Stimulated activated memory B cell treated with anti-CD40 and anti-IgM and Interleukin-4, amounts not matched to agents 10 μg/mL and 1 μg/mL and 100 μg/mL, for 72 hours (primary cell): ENCODE results near the gene MUSK.

ENCODE experiments used
- ATAC-seq: fragments of 150-1000 bp; cut with Tn5 transposase; 2 replicates; pipeline ENCODE4 v1.10.0; 2021
- H3K27ac Mint-ChIP-seq: one replicate; pipeline ENCODE4 v1.8.0; 2022; ENCODE audit warnings: mild to moderate bottlenecking, mixed read lengths
- H3K27me3 Mint-ChIP-seq: one replicate; pipeline ENCODE4 v1.8.0; 2022; ENCODE audit warnings: mixed read lengths
- H3K36me3 Mint-ChIP-seq: one replicate; pipeline ENCODE4 v1.8.0; 2022; ENCODE audit warnings: mixed read lengths
- H3K4me1 Mint-ChIP-seq: one replicate; pipeline ENCODE4 v1.8.0; 2022; ENCODE audit warnings: mixed read lengths
- H3K4me3 Mint-ChIP-seq: one replicate; pipeline ENCODE4 v1.8.0; 2022; ENCODE audit warnings: mild to moderate bottlenecking, moderate library complexity, mixed read lengths
- H3K9me3 Mint-ChIP-seq: one replicate; pipeline ENCODE4 v1.8.0; 2022; ENCODE audit warnings: mixed read lengths

Gene MUSK

GRCh38 chr9:110738982-110739381 lies 70.4 kb downstream of the MUSK start:
- Mint-ChIP-seq H3K4me1 (no peaks in the 10 kb centered on the region), H3K9me3 (no peaks in the 10 kb centered on the region), H3K36me3 (no peaks in the 10 kb centered on the region), H3K4me3 (no peak overlapping the region), H3K27me3 (no peaks in the 10 kb centered on the region), H3K27ac (no peak overlapping the region)
- no peak for ATAC-seq

GRCh38 chr9:110742741-110743371 lies 74.3 kb downstream of the MUSK start:
- H3K27ac Mint-ChIP-seq = no peak overlapping the region
- ATAC-seq = no peak
- no peaks in the 10 kb centered on the region for H3K4me1 Mint-ChIP-seq
- no peaks in the 10 kb centered on the region for H3K36me3 Mint-ChIP-seq
- H3K27me3 Mint-ChIP-seq = no peaks in the 10 kb centered on the region
- H3K4me3 Mint-ChIP-seq = no peak overlapping the region
- no peaks in the 10 kb centered on the region for H3K9me3 Mint-ChIP-seq

- Mint-ChIP-seq H3K9me3 (no peaks in the 10 kb centered on the region), H3K4me3 (no peak overlapping the region), H3K4me1 (no peaks in the 10 kb centered on the region), H3K27ac (no peak overlapping the region), H3K27me3 (no peaks in the 10 kb centered on the region), H3K36me3 (no peaks in the 10 kb centered on the region)
- no peak for ATAC-seq
Observed at GRCh38 chr9:110744715-110745384, 76.3 kb downstream of the MUSK start.

GRCh38 chr9:110745676-110746075 lies 77.1 kb downstream of the MUSK start:
- Mint-ChIP-seq H3K4me1 (no peaks in the 10 kb centered on the region), H3K4me3 (no peak overlapping the region), H3K27me3 (no peaks in the 10 kb centered on the region), H3K36me3 (no peaks in the 10 kb centered on the region), H3K9me3 (no peaks in the 10 kb centered on the region), H3K27ac (no peak overlapping the region)
- no peak for ATAC-seq

GRCh38 chr9:110746211-110746930 lies 77.8 kb downstream of the MUSK start:
- no peaks in the 10 kb centered on the region for H3K36me3 Mint-ChIP-seq
- no peaks in the 10 kb centered on the region for H3K4me1 Mint-ChIP-seq
- H3K27ac Mint-ChIP-seq = no peak overlapping the region
- H3K27me3 Mint-ChIP-seq = no peaks in the 10 kb centered on the region
- no peaks in the 10 kb centered on the region for H3K9me3 Mint-ChIP-seq
- H3K4me3 Mint-ChIP-seq = no peak overlapping the region
- ATAC-seq = no peak

- no peak for ATAC-seq
Observed at GRCh38 chr9:110748251-110748893, 79.8 kb downstream of the MUSK start.

GRCh38 chr9:110750272-110750671 lies 81.7 kb downstream of the MUSK start:
- no peak overlapping the region for H3K27ac Mint-ChIP-seq
- H3K36me3 Mint-ChIP-seq = no peaks in the 10 kb centered on the region
- no peaks in the 10 kb centered on the region for H3K4me1 Mint-ChIP-seq
- H3K4me3 Mint-ChIP-seq = no peak overlapping the region
- no peaks in the 10 kb centered on the region for H3K27me3 Mint-ChIP-seq
- H3K9me3 Mint-ChIP-seq = no peaks in the 10 kb centered on the region
- no peak for ATAC-seq

More at GRCh38 chr9:110748251-110748893, 79.8 kb downstream of the MUSK start:
- no peaks in the 10 kb centered on the region for H3K36me3 Mint-ChIP-seq
- no peaks in the 10 kb centered on the region for H3K27me3 Mint-ChIP-seq
- no peak overlapping the region for H3K27ac Mint-ChIP-seq
- no peak overlapping the region for H3K4me3 Mint-ChIP-seq
- no peaks in the 10 kb centered on the region for H3K4me1 Mint-ChIP-seq
- H3K9me3 Mint-ChIP-seq = no peaks in the 10 kb centered on the region

- Mint-ChIP-seq H3K36me3 (no peaks in the 10 kb centered on the region), H3K27ac (no peak overlapping the region), H3K27me3 (no peaks in the 10 kb centered on the region), H3K9me3 (no peaks in the 10 kb centered on the region), H3K4me1 (no peaks in the 10 kb centered on the region), H3K4me3 (no peak overlapping the region)
- ATAC-seq = no peak
Observed at GRCh38 chr9:110751971-110752370, 83.4 kb downstream of the MUSK start.

- Mint-ChIP-seq H3K27ac (no peak overlapping the region), H3K27me3 (no peaks in the 10 kb centered on the region), H3K4me1 (no peaks in the 10 kb centered on the region), H3K9me3 (no peaks in the 10 kb centered on the region), H3K4me3 (no peak overlapping the region), H3K36me3 (no peaks in the 10 kb centered on the region)
- ATAC-seq = no peak
Observed at GRCh38 chr9:110752766-110753165, 84.2 kb downstream of the MUSK start.

- ATAC-seq = no peak
- no peaks in the 10 kb centered on the region for H3K27me3 Mint-ChIP-seq
- H3K27ac Mint-ChIP-seq = no peak overlapping the region
- no peaks in the 10 kb centered on the region for H3K36me3 Mint-ChIP-seq
- peaks cover 3% of the 10 kb centered on the region for H3K9me3 Mint-ChIP-seq
- no peaks in the 10 kb centered on the region for H3K4me1 Mint-ChIP-seq
- no peak overlapping the region for H3K4me3 Mint-ChIP-seq
Observed at GRCh38 chr9:110753731-110754231, 85.2 kb downstream of the MUSK start.

- H3K4me1 Mint-ChIP-seq = no peaks in the 10 kb centered on the region
- no peak overlapping the region for H3K4me3 Mint-ChIP-seq
- H3K9me3 Mint-ChIP-seq = peaks cover 6% of the 10 kb centered on the region
- H3K27me3 Mint-ChIP-seq = no peaks in the 10 kb centered on the region
- no peak for ATAC-seq
- H3K27ac Mint-ChIP-seq = no peak overlapping the region
- no peaks in the 10 kb centered on the region for H3K36me3 Mint-ChIP-seq
Observed at GRCh38 chr9:110755179-110755578, 86.6 kb downstream of the MUSK start.

GRCh38 chr9:110758201-110758600 lies 89.6 kb downstream of the MUSK start:
- Mint-ChIP-seq H3K36me3 (no peaks in the 10 kb centered on the region), H3K4me3 (no peak overlapping the region), H3K4me1 (no peaks in the 10 kb centered on the region), H3K9me3 (peaks cover 6% of the 10 kb centered on the region), H3K27me3 (no peaks in the 10 kb centered on the region), H3K27ac (no peak overlapping the region)
- no peak for ATAC-seq

GRCh38 chr9:110762783-110763182 lies 94.2 kb downstream of the MUSK start:
- no peaks in the 10 kb centered on the region for H3K4me1 Mint-ChIP-seq
- H3K36me3 Mint-ChIP-seq = no peaks in the 10 kb centered on the region
- H3K4me3 Mint-ChIP-seq = no peak overlapping the region
- ATAC-seq = no peak
- H3K27ac Mint-ChIP-seq = no peak overlapping the region
- no peaks in the 10 kb centered on the region for H3K27me3 Mint-ChIP-seq
- H3K9me3 Mint-ChIP-seq = peaks cover 6% of the 10 kb centered on the region

GRCh38 chr9:110763568-110763967 lies 95.0 kb downstream of the MUSK start:
- H3K4me1 Mint-ChIP-seq = no peaks in the 10 kb centered on the region
- H3K36me3 Mint-ChIP-seq = no peaks in the 10 kb centered on the region
- H3K4me3 Mint-ChIP-seq = no peak overlapping the region
- no peaks in the 10 kb centered on the region for H3K27me3 Mint-ChIP-seq
- H3K9me3 Mint-ChIP-seq = peaks cover 5% of the 10 kb centered on the region
- no peak for ATAC-seq
- H3K27ac Mint-ChIP-seq = no peak overlapping the region

GRCh38 chr9:110764006-110764405 lies 95.4 kb downstream of the MUSK start:
- Mint-ChIP-seq H3K4me1 (no peaks in the 10 kb centered on the region), H3K36me3 (no peaks in the 10 kb centered on the region), H3K4me3 (no peak overlapping the region), H3K9me3 (peaks cover under 1% of the 10 kb centered on the region), H3K27me3 (no peaks in the 10 kb centered on the region), H3K27ac (no peak overlapping the region)
- no peak for ATAC-seq
